CD8-positive, alpha-beta memory T cell (primary cell): ENCODE results near the gene KRTAP4-11. TPM values are rescaled to one million over a fixed set of nuclear protein-coding genes. Genes with fewer than 3 reads are reported as not detected.
"Not testable (repeated sequence)": the region's sequence is repeated elsewhere in the genome, so short reads cannot be mapped to it uniquely, and the experiment has no call there.

Source experiments
- CTCF ChIA-PET: fragments of 350-600 bp; sonication (Branson Sonifier 250); formaldehyde crosslinking; loops from one replicate; lab custom pipeline; 2021; ENCODE audit warnings: antibody characterized with exemption; lab: Charles Lee
- POLR2A ChIA-PET: fragments of 350-600 bp; sonication (Branson Sonifier 250); formaldehyde crosslinking; loops from one replicate; lab custom pipeline; 2021; ENCODE audit warnings: antibody characterized with exemption; lab: Charles Lee
- DNase-seq, 5 donors: peaks; one replicate each; pipeline versions ENCODE4 v3.0.0 to v3.0.0-alpha.2; 2020 to 2022; ENCODE audit warnings: mixed read lengths in 1 of 5
- H3K27ac ChIP-seq: one replicate; pipeline ENCODE4 v1.7.0; 2013; ENCODE audit warnings: low read depth, mild to moderate bottlenecking, low read length, moderate library complexity
- H3K27me3 ChIP-seq: 2 replicates; pipeline ENCODE4 v1.7.0; 2013; ENCODE audit warnings: low read length, mild to moderate bottlenecking; ENCODE audit not compliant: insufficient read depth, poor library complexity, severe bottlenecking
- H3K36me3 ChIP-seq: 2 replicates; pipeline ENCODE4 v1.7.0; 2013; ENCODE audit warnings: mild to moderate bottlenecking, low read length, moderate library complexity; ENCODE audit not compliant: insufficient read depth
- H3K4me1 ChIP-seq: 2 replicates; pipeline ENCODE4 v1.7.0; 2013; ENCODE audit warnings: mild to moderate bottlenecking, low read length, moderate library complexity; ENCODE audit not compliant: insufficient read depth
- H3K4me3 ChIP-seq: 2 replicates; pipeline ENCODE4 v1.7.0; 2013; ENCODE audit warnings: mild to moderate bottlenecking, low read length
- H3K9me3 ChIP-seq: 2 replicates; pipeline ENCODE4 v1.7.0; 2013; ENCODE audit warnings: mild to moderate bottlenecking, low read length
- H3K27ac Mint-ChIP-seq, 8 donors: one replicate each; pipeline ENCODE4 v1.8.0; 2020 to 2021; ENCODE audit warnings: mixed read lengths in 8 of 8, mild to moderate bottlenecking in 6 of 8, inconsistent platforms in 3 of 8, moderate library complexity in 3 of 8
- H3K27me3 Mint-ChIP-seq, 2 donors: one replicate each; pipeline ENCODE4 v1.8.0; 2020 to 2021; ENCODE audit warnings: mixed read lengths in 2 of 2, mild to moderate bottlenecking in 1 of 2, moderate library complexity in 1 of 2
- H3K36me3 Mint-ChIP-seq, 3 donors: one replicate each; pipeline ENCODE4 v1.8.0; 2020 to 2021; ENCODE audit warnings: mixed read lengths in 3 of 3, inconsistent platforms in 1 of 3, mild to moderate bottlenecking in 1 of 3
- H3K4me1 Mint-ChIP-seq, 3 donors: one replicate each; pipeline ENCODE4 v1.8.0; 2020 to 2021; ENCODE audit warnings: mixed read lengths in 3 of 3, inconsistent platforms in 1 of 3, mild to moderate bottlenecking in 1 of 3
- H3K4me3 Mint-ChIP-seq, 7 donors: one replicate each; pipeline ENCODE4 v1.8.0; 2020 to 2021; ENCODE audit warnings: mixed read lengths in 7 of 7, mild to moderate bottlenecking in 6 of 7, moderate library complexity in 4 of 7, inconsistent platforms in 2 of 7
- H3K9me3 Mint-ChIP-seq, 5 donors: one replicate each; pipeline ENCODE4 v1.8.0; 2020 to 2022; ENCODE audit warnings: mixed read lengths in 5 of 5, mild to moderate bottlenecking in 3 of 5, moderate library complexity in 2 of 5, inconsistent platforms in 1 of 5
- polyA plus RNA-seq: library from polyadenylated mRNA; unstranded; fragments of 300-500 nt; fragmentation: Illumina TruSeq; gene quantifications from one replicate; pipeline ENCODE4 v1.2.3, GENCODE V29; 2021
- total RNA-seq, 2 experiments: library from RNA; stranded (reverse); gene quantifications; one replicate each; pipeline ENCODE4 v1.2.3, GENCODE V29; 2021

The KRTAP4-11 gene
- total RNA-seq (not detected), polyA plus RNA-seq (not detected)

DNA sequence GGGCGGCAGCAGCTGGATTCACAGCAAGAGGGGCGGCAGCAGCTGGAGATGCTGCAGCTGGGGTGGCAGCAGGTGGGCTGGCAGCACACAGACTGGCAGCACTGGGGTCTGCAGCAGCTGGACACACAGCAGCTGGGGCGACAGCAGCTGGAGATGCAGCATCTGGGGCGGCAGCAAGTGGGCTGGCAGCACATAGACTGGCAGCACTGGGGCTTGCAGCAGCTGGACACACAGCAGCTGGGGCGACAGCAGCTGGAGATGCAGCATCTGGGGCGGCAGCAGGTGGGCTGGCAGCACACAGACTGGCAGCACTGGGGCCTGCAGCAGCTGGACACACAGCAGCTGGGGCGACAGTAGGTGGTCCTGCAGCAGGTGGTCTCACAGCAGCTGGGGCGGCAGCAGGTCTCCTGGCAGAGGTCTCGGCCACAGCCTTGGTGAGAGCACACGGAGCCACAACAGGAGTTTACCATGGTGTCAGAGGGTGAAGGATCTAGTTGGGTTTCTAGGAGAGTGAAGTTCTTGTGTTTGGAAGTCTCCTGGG is at the start of gene KRTAP4-11:
Gene KRTAP4-11 (minus strand): TSS at position 528 of the 541 bp plus-strand sequence. CDS start 58 bp downstream, at position 470.
- H3K4me3 Mint-ChIP-seq, H3K27me3 ChIP-seq, H3K27ac ChIP-seq, CTCF ChIA-PET, H3K4me3 ChIP-seq, H3K36me3 Mint-ChIP-seq, DNase-seq, H3K27ac Mint-ChIP-seq, H3K36me3 ChIP-seq, H3K9me3 Mint-ChIP-seq, H3K9me3 ChIP-seq: not testable (repeated sequence)
- POLR2A ChIA-PET = interaction anchor here (0.6 kb wide), 1 partner anchor 34 kb away, joined by 3 read pairs; the partner anchor contains the start of gene KRTAP4-7
- H3K27me3 Mint-ChIP-seq = peaks cover 5 to 54% of the 10 kb centered on the region in 2 donors
- H3K4me1 Mint-ChIP-seq = peaks cover 12 to 24% (median 17%) of the 10 kb centered on the region in 3 donors
- peaks cover 17% of the 10 kb centered on the region for H3K4me1 ChIP-seq

DNA sequence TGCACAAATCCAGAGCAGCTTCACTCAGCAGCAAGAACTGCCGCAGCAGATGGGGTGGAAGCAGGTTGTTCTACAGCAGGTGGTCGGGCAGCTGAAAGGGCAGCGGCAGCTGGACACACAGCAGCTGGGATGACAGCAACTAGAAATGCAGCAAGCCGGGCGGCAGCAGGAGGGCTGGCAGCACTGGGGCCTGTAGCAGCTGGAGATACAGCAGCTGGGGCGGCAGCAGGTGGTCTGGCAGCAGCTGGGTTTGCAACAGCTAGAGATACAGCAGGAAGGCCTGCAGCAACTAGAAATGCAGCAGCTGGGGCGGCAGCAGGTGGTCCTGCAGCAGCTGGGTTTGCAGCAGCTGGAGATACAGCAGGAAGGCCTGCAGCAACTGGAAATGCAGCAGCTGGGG is 49.4 kb upstream of the KRTAP4-11 start:
- peaks cover 0 to 7% (median 0%) of the 10 kb centered on the region in 3 donors for H3K4me1 Mint-ChIP-seq
- POLR2A ChIA-PET = no interaction called here

DNA sequence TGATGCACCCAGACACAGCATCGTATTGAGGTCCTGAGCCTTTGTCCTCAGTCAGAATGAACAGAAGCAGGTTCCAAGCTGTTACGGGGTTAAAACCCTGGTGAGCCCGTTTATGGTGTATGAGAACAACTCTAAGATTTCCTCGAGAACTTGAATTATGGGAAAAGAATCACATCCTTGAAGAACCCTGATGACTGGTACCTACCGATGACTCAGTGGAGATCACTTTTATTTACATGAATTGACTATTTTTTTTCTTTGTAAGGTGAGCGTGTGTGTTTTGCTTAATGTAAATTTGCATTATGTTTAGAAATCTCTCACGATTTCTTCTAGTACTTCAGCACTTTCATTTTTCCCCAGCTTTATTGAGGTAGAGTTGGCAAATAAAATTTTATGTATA is 45.7 kb upstream of the KRTAP4-11 start:
- no peaks in the 10 kb centered on the region for H3K36me3 ChIP-seq
- ChIA-PET CTCF (no interaction called here), POLR2A (no interaction called here)
- H3K27me3 ChIP-seq = peaks cover 4% of the 10 kb centered on the region
- Mint-ChIP-seq H3K9me3 (no peaks in the 10 kb centered on the region), H3K36me3 (no peaks in the 10 kb centered on the region), H3K4me3 (no peak overlapping the region), H3K4me1 (peaks cover 0 to 5% (median 0%) of the 10 kb centered on the region in 3 donors), H3K27ac (no peak overlapping the region), H3K27me3 (peaks cover 6 to 29% of the 10 kb centered on the region in 2 donors)
- H3K27ac ChIP-seq = no peak overlapping the region
- no peaks in the 10 kb centered on the region for H3K9me3 ChIP-seq
- H3K4me1 ChIP-seq = no peaks in the 10 kb centered on the region
- no peak for DNase-seq
- no peak overlapping the region for H3K4me3 ChIP-seq

More for the DNA sequence above, 49.4 kb upstream of the KRTAP4-11 start:
- Mint-ChIP-seq H3K27ac (no peak overlapping the region), H3K36me3 (no peaks in the 10 kb centered on the region), H3K27me3 (peaks cover 3 to 19% of the 10 kb centered on the region in 2 donors), H3K4me3 (no peak overlapping the region), H3K9me3 (no peaks in the 10 kb centered on the region)
- Histone ChIP-seq H3K9me3 (no peaks in the 10 kb centered on the region), H3K27ac (no peak overlapping the region), H3K4me1 (no peaks in the 10 kb centered on the region), H3K36me3 (no peaks in the 10 kb centered on the region), H3K27me3 (no peaks in the 10 kb centered on the region), H3K4me3 (no peak overlapping the region)
- CTCF ChIA-PET = no interaction called here
- no peak for DNase-seq

DNA sequence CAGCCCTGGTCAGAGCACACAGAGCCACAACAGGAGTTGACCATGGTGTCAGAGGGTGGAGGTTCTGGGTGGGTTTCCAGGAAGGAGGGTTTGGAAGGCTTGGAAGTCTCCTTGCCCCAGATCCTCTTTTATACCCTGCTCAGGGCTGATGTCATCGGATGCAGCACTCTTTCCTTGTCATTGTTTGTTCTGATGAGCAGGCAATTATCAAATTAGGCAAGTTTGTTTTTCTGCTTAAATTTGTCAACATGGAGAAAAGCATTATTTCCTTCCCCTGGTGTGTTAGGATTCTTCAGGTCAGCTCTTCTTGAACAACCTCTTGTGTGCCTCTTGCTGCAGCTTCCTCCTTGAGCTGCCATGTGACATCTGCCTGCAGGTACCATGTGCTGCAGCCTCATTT is 42.5 kb upstream of the KRTAP4-11 start, which contains the start of gene KRTAP4-4:
Gene KRTAP4-4 (minus strand): TSS at position 101 of the 400 bp plus-strand sequence. CDS start 57 bp downstream, at position 44.
- H3K9me3 Mint-ChIP-seq = no peaks in the 10 kb centered on the region
- H3K36me3 Mint-ChIP-seq = peaks cover 0 to 4% (median 0%) of the 10 kb centered on the region in 3 donors
- ChIA-PET CTCF (interaction anchor here (1.0 kb wide), 1 partner anchor 140 kb away, joined by 3 read pairs; no protein-coding TSS in a partner anchor), POLR2A (no interaction called here)
- Histone ChIP-seq H3K9me3 (no peaks in the 10 kb centered on the region), H3K4me3 (no peak within 1 kb of the TSS), H3K36me3 (no peaks in the 10 kb centered on the region), H3K4me1 (no peaks in the 10 kb centered on the region), H3K27me3 (peaks cover 5% of the 10 kb centered on the region), H3K27ac (no peak within 1 kb of the TSS)
- H3K4me3 Mint-ChIP-seq = no peak within 1 kb of the TSS
- H3K4me1 Mint-ChIP-seq = no peaks in the 10 kb centered on the region
- no peak for DNase-seq
- H3K27ac Mint-ChIP-seq = no peak within 1 kb of the TSS
- peaks cover 16 to 49% of the 10 kb centered on the region in 2 donors for H3K27me3 Mint-ChIP-seq

- H3K36me3 Mint-ChIP-seq, H3K4me3 ChIP-seq, POLR2A ChIA-PET, H3K9me3 ChIP-seq, H3K9me3 Mint-ChIP-seq, H3K4me3 Mint-ChIP-seq, DNase-seq, H3K4me1 Mint-ChIP-seq, H3K27ac ChIP-seq, H3K36me3 ChIP-seq, H3K27me3 ChIP-seq, H3K27ac Mint-ChIP-seq, H3K4me1 ChIP-seq: not testable (repeated sequence)
- H3K27me3 Mint-ChIP-seq = peaks cover 16 to 51% of the 10 kb centered on the region in 2 donors
- CTCF ChIA-PET = interaction anchor here (1.0 kb wide), 1 partner anchor 141 kb away, joined by 3 read pairs; no protein-coding TSS in a partner anchor
These were observed 42.0 kb upstream of the KRTAP4-11 start for GRCh38 chr17:41160190-41160589.

DNA sequence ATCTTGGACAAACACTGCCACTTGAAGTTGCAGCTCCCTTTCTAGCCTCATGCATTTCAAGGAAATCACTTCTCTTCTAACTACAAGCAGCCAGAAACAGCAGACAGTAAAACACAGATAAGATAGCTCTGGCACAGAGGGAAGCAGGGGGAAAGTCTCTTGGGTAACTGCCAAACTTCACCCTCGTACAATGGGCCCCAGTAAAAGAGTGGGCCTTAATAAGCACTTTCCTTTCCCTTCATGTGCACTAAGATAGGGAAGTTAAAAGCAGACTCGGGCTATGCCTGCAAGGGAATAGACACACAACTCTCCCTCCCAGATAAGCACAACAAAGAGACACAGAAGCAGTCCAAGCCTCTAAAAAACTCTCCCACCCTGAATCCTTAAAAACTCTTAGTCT is 35.7 kb upstream of the KRTAP4-11 start:
- H3K36me3 Mint-ChIP-seq = peaks cover 0 to 4% (median 0%) of the 10 kb centered on the region in 3 donors
- H3K27ac Mint-ChIP-seq = no peak overlapping the region
- Histone ChIP-seq H3K4me3 (no peak overlapping the region), H3K36me3 (no peaks in the 10 kb centered on the region), H3K4me1 (no peaks in the 10 kb centered on the region), H3K27ac (no peak overlapping the region), H3K9me3 (no peaks in the 10 kb centered on the region), H3K27me3 (peaks cover under 1% of the 10 kb centered on the region)
- no peak overlapping the region for H3K4me3 Mint-ChIP-seq
- H3K4me1 Mint-ChIP-seq = no peaks in the 10 kb centered on the region
- peaks cover 18 to 53% of the 10 kb centered on the region in 2 donors for H3K27me3 Mint-ChIP-seq
- DNase-seq = no peak
- no peaks in the 10 kb centered on the region for H3K9me3 Mint-ChIP-seq
- POLR2A ChIA-PET = no interaction called here
- CTCF ChIA-PET = no interaction called here

GRCh38 chr17:41151525-41151924 is 33.4 kb upstream of the KRTAP4-11 start:
- Histone ChIP-seq H3K36me3 (no peaks in the 10 kb centered on the region), H3K9me3 (no peaks in the 10 kb centered on the region), H3K4me3 (no peak overlapping the region), H3K27me3 (no peaks in the 10 kb centered on the region), H3K4me1 (no peaks in the 10 kb centered on the region), H3K27ac (no peak overlapping the region)
- H3K36me3 Mint-ChIP-seq = no peaks in the 10 kb centered on the region
- no peak overlapping the region for H3K4me3 Mint-ChIP-seq
- ChIA-PET CTCF (no interaction called here), POLR2A (no interaction called here)
- H3K27me3 Mint-ChIP-seq = peaks cover 7 to 45% of the 10 kb centered on the region in 2 donors
- no peaks in the 10 kb centered on the region for H3K9me3 Mint-ChIP-seq
- no peak for DNase-seq
- peaks cover 0 to 2% (median 0%) of the 10 kb centered on the region in 3 donors for H3K4me1 Mint-ChIP-seq
- no peak overlapping the region for H3K27ac Mint-ChIP-seq

DNA sequence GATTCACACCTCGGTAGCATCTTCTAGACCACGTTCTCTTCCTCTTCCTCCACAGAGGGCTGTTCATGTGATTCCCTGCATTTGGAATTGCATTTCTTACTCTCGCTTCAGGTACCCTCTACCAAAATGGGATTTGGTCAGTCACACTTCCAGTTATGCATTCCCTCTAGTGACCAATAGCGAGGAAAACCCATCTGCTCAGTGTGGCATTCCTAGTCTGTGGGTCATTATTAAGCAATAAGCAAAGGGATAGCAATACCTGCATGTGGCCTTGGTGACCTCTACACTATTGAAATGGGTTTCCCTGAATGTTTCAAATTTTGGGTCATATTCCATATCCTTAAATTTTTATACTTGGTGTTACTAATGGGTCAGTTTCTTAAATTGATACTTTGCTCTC is 31.9 kb upstream of the KRTAP4-11 start:
- POLR2A ChIA-PET = no interaction called here
- Mint-ChIP-seq H3K27ac (no peak overlapping the region), H3K27me3 (peaks cover 7 to 41% of the 10 kb centered on the region in 2 donors), H3K4me1 (peaks cover 0 to 2% (median 0%) of the 10 kb centered on the region in 3 donors), H3K9me3 (peaks cover 0 to 3% (median 0%) of the 10 kb centered on the region in 5 donors), H3K4me3 (no peak overlapping the region), H3K36me3 (peaks cover 0 to 1% (median 0%) of the 10 kb centered on the region in 3 donors)
- H3K4me3 ChIP-seq = no peak overlapping the region
- H3K27me3 ChIP-seq = no peaks in the 10 kb centered on the region
- H3K36me3 ChIP-seq = no peaks in the 10 kb centered on the region
- DNase-seq = no peak
- H3K27ac ChIP-seq = no peak overlapping the region
- CTCF ChIA-PET = no interaction called here
- H3K4me1 ChIP-seq = no peaks in the 10 kb centered on the region
- H3K9me3 ChIP-seq = no peaks in the 10 kb centered on the region
